DOHH2 (cell line): ENCODE measurements around the gene ATP2B2.
A peak's percentile ranks its signal among the peaks of the same experiment; 100 is the strongest.

Source experiments
- H3F3A ChIP-seq: fragments of 200-600 bp; sonication (generic), shearing (Covaris generic); 2 replicates; pipeline ENCODE4 v1.6.0; 2016; ENCODE audit warnings: antibody characterized with exemption, mild to moderate bottlenecking; ENCODE audit not compliant: control insufficient read depth, insufficient read depth
- H3K27ac ChIP-seq: fragments of 200-600 bp; sonication (generic); 2 replicates; pipeline ENCODE4 v1.5.1; 2014; ENCODE audit warnings: low read depth, mild to moderate bottlenecking, low read length, moderate library complexity
- H3K27me3 ChIP-seq: fragments of 200-600 bp; sonication (generic); 2 replicates; pipeline ENCODE4 v1.6.1; 2014; ENCODE audit warnings: mild to moderate bottlenecking, low read length, mixed read lengths; ENCODE audit not compliant: control insufficient read depth
- H3K36me3 ChIP-seq: fragments of 200-600 bp; sonication (generic); 2 replicates; pipeline ENCODE4 v1.6.1; 2014; ENCODE audit warnings: mild to moderate bottlenecking, low read length, moderate library complexity, mixed read lengths; ENCODE audit not compliant: control insufficient read depth
- H3K4me1 ChIP-seq: fragments of 200-600 bp; sonication (generic); 2 replicates; pipeline ENCODE4 v1.6.1; 2014; ENCODE audit warnings: mild to moderate bottlenecking, low read length, mixed read lengths; ENCODE audit not compliant: control insufficient read depth
- H3K4me2 ChIP-seq: fragments of 200-600 bp; sonication (generic); 2 replicates; pipeline ENCODE4 v1.6.0; 2014; ENCODE audit warnings: mild to moderate bottlenecking, low read length, moderate library complexity
- H3K4me3 ChIP-seq: fragments of 200-600 bp; sonication (generic); 2 replicates; pipeline ENCODE4 v1.5.1; 2014; ENCODE audit warnings: mild to moderate bottlenecking, low read length, mixed read lengths
- H3K79me2 ChIP-seq: fragments of 200-600 bp; sonication (generic); 2 replicates; pipeline ENCODE4 v1.6.1; 2014; ENCODE audit warnings: mild to moderate bottlenecking, low read length, mixed read lengths; ENCODE audit not compliant: control insufficient read depth
- H3K9me2 ChIP-seq: fragments of 200-600 bp; sonication (generic); replicated peaks from 2 replicates; pipeline ENCODE4 v1.6.1; 2014; ENCODE audit warnings: mild to moderate bottlenecking, low read length, mixed read lengths; ENCODE audit not compliant: control insufficient read depth
- H3K9me3 ChIP-seq: fragments of 200-600 bp; sonication (generic); 2 replicates; pipeline ENCODE4 v1.6.1; 2014; ENCODE audit warnings: antibody characterized with exemption, low read length, mixed read lengths; ENCODE audit not compliant: control insufficient read depth, insufficient read depth
- H4K20me1 ChIP-seq: fragments of 200-600 bp; sonication (generic); 2 replicates; pipeline ENCODE4 v1.6.0; 2014; ENCODE audit warnings: low read depth, mild to moderate bottlenecking, antibody characterized with exemption, low read length, moderate library complexity; ENCODE audit not compliant: control insufficient read depth, insufficient read depth
- CTCF ChIP-seq: fragments of 200-600 bp; sonication (generic); IDR thresholded peaks from one replicate; pipeline ENCODE4 v1.5.1; 2014; ENCODE audit warnings: antibody characterized with exemption, mild to moderate bottlenecking, low read depth, low read length; ENCODE audit not compliant: poor library complexity, severe bottlenecking
- EZH2phosphoT487 ChIP-seq: fragments of 200-600 bp; sonication (generic); IDR thresholded peaks from 2 replicates; pipeline ENCODE4 v1.6.1; 2017; ENCODE audit warnings: borderline replicate concordance, mild to moderate bottlenecking, antibody characterized with exemption, low read length, moderate library complexity, mixed read lengths

ATP2B2 gene

GRCh38 chr3:10395196-10395595 is 110.2 kb downstream of the ATP2B2 start:
- TF ChIP-seq CTCF (no peak), EZH2phosphoT487 (no peak)
- Histone ChIP-seq H3K27ac (peak overlapping the region; percentile 27), H3K4me2 (peak overlapping the region; percentile 56), H4K20me1 (no peaks in the 10 kb centered on the region), H3K9me2 (no peaks in the 10 kb centered on the region), H3F3A (no peaks in the 10 kb centered on the region), H3K27me3 (no peaks in the 10 kb centered on the region), H3K4me1 (peaks cover 43% of the 10 kb centered on the region), H3K79me2 (no peaks in the 10 kb centered on the region), H3K4me3 (peak overlapping the region; percentile 35), H3K9me3 (no peaks in the 10 kb centered on the region), H3K36me3 (peaks cover 8% of the 10 kb centered on the region)

GRCh38 chr3:10394491-10395025 is 110.8 kb downstream of the ATP2B2 start:
- no peaks in the 10 kb centered on the region for H4K20me1 ChIP-seq
- no peaks in the 10 kb centered on the region for H3K79me2 ChIP-seq
- no peak overlapping the region for H3K27ac ChIP-seq
- peaks cover 8% of the 10 kb centered on the region for H3K36me3 ChIP-seq
- H3K4me3 ChIP-seq, result no peak overlapping the region
- no peaks in the 10 kb centered on the region for H3K9me3 ChIP-seq
- no peaks in the 10 kb centered on the region for H3F3A ChIP-seq
- no peaks in the 10 kb centered on the region for H3K27me3 ChIP-seq
- peak overlapping the region; percentile 56 for H3K4me2 ChIP-seq
- H3K4me1 ChIP-seq, result peaks cover 50% of the 10 kb centered on the region
- TF ChIP-seq EZH2phosphoT487 (no peak), CTCF (no peak)
- no peaks in the 10 kb centered on the region for H3K9me2 ChIP-seq

- Histone ChIP-seq H3K4me1 (peaks cover 60% of the 10 kb centered on the region), H3K4me3 (no peak overlapping the region), H3F3A (0 out of 2 replicates have a peak, but pooled peaks cover 9% of the 10 kb centered on the region), H3K4me2 (no peak overlapping the region), H3K27ac (no peak overlapping the region), H3K79me2 (no peaks in the 10 kb centered on the region), H3K9me3 (no peaks in the 10 kb centered on the region), H3K27me3 (no peaks in the 10 kb centered on the region), H4K20me1 (no peaks in the 10 kb centered on the region), H3K9me2 (no peaks in the 10 kb centered on the region), H3K36me3 (peaks cover 8% of the 10 kb centered on the region)
- TF ChIP-seq EZH2phosphoT487 (no peak), CTCF (no peak)
Observed at GRCh38 chr3:10393514-10393913, 111.9 kb downstream of the ATP2B2 start.
